T-cell (primary cell): ENCODE measurements around the gene ACCSL. TPM values are rescaled to one million over a fixed set of nuclear protein-coding genes. Genes with fewer than 3 reads are reported as not detected.

ENCODE experiments used
- ATAC-seq, 4 experiments: fragments of 200-7000 bp in 3 of 4; fragments of 150-1000 bp in 1 of 4; cut with Tn5 transposase; replicated peaks in 1 of 4; 1 replicate in 3 of 4; 2 replicates in 1 of 4; pipeline ENCODE4 v1.10.0; 2021; ENCODE audit warnings: moderate library complexity in 3 of 4, mild to moderate bottlenecking in 2 of 4, moderate number of reproducible peaks in 1 of 4
- CTCF ChIA-PET, 2 donors: fragments of 300-600 bp; sonication (Branson Sonifier 250); formaldehyde crosslinking; loops; one replicate each; lab custom pipeline; 2022; ENCODE audit warnings: antibody characterized with exemption in 2 of 2; lab: Charles Lee
- POLR2A ChIA-PET, 2 donors: fragments of 300-600 bp; sonication (Branson Sonifier 250); formaldehyde crosslinking; loops; one replicate each; lab custom pipeline; 2022; ENCODE audit warnings: antibody characterized with exemption in 2 of 2; lab: Charles Lee
- DNase-seq, 35 experiments: peaks; one replicate each; pipeline versions ENCODE4 v3.0.0 to v3.0.0-alpha.2; 2013 to 2023
- H3K27ac ChIP-seq: one replicate; pipeline ENCODE4 v1.5.1; 2013; ENCODE audit warnings: low read length
- H3K27me3 ChIP-seq, 2 experiments: replicated peaks in 1 of 2; 1 replicate in 1 of 2; 2 replicates in 1 of 2; pipeline versions ENCODE4 v1.6.1 to v1.7.0; 2013; ENCODE audit warnings: low read length in 1 of 2, mixed read lengths in 1 of 2; ENCODE audit not compliant: control insufficient read depth in 2 of 2, insufficient read depth in 2 of 2; ENCODE audit errors: extremely low read depth in 1 of 2
- H3K36me3 ChIP-seq, 2 donors: 1 replicate in 1 of 2; 2 replicates in 1 of 2; pipeline versions ENCODE4 v1.6.1 to v1.7.0; 2013; ENCODE audit warnings: low read length in 1 of 2; ENCODE audit not compliant: control insufficient read depth in 2 of 2, insufficient read depth in 1 of 2; ENCODE audit errors: extremely low read depth in 1 of 2
- H3K4me1 ChIP-seq, 2 experiments: 1 replicate in 1 of 2; 2 replicates in 1 of 2; pipeline versions ENCODE4 v1.6.1 to v1.7.0; 2013; ENCODE audit warnings: low read length in 2 of 2, mixed read lengths in 1 of 2; ENCODE audit not compliant: insufficient read depth in 2 of 2, control insufficient read depth in 1 of 2; ENCODE audit errors: extremely low read depth in 1 of 2
- H3K4me3 ChIP-seq, 2 donors: 1 replicate in 1 of 2; 2 replicates in 1 of 2; pipeline versions ENCODE4 v1.5.1 to v1.7.0; 2013; ENCODE audit warnings: mild to moderate bottlenecking in 2 of 2, low read length in 1 of 2, moderate library complexity in 1 of 2; ENCODE audit not compliant: control insufficient read depth in 1 of 2; ENCODE audit errors: extremely low read depth in 1 of 2
- H3K9me3 ChIP-seq: 2 replicates; pipeline ENCODE4 v1.7.0; 2013
- H3K27ac Mint-ChIP-seq, 2 donors: one replicate each; pipeline ENCODE4 v1.8.0; 2020 to 2021; ENCODE audit warnings: mild to moderate bottlenecking in 2 of 2, mixed read lengths in 2 of 2
- H3K27me3 Mint-ChIP-seq, 2 donors: one replicate each; pipeline ENCODE4 v1.8.0; 2021 to 2022; ENCODE audit warnings: mixed read lengths in 2 of 2
- H3K36me3 Mint-ChIP-seq: one replicate; pipeline ENCODE4 v1.8.0; 2021; ENCODE audit warnings: mixed read lengths
- H3K4me1 Mint-ChIP-seq, 3 donors: one replicate each; pipeline ENCODE4 v1.8.0; 2020 to 2022; ENCODE audit warnings: mixed read lengths in 3 of 3, mild to moderate bottlenecking in 1 of 3
- H3K4me3 Mint-ChIP-seq, 3 donors: one replicate each; pipeline ENCODE4 v1.8.0; 2020 to 2022; ENCODE audit warnings: mild to moderate bottlenecking in 3 of 3, mixed read lengths in 3 of 3, moderate library complexity in 3 of 3
- H3K9me3 Mint-ChIP-seq, 3 donors: one replicate each; pipeline ENCODE4 v1.8.0; 2020 to 2022; ENCODE audit warnings: mixed read lengths in 3 of 3
- WGBS: methylation state at CpG from one replicate; pipeline ENCODE4 v1.1.5; 2013; ENCODE audit warnings: missing lambda C conversion rate; ENCODE audit not compliant: insufficient coverage; 5-methylcytosine and 5-hydroxymethylcytosine counted together
- total RNA-seq, 35 experiments: library from RNA in 6 of 35; stranded (reverse) in 6 of 35; fragments of 120-200 nt in 1 of 35; gene quantifications; one replicate each; pipeline versions ENCODE4 v1.2.1 to v1.2.4 and lab custom pipeline; 2013 to 2026

The ACCSL gene
- total RNA-seq, 5 donors from 2014 or later (not counting 1 experiment from before 2014, with no cell fraction given), result not detected

- H3K4me1 Mint-ChIP-seq, result no peaks in the 10 kb centered on the region
- Histone ChIP-seq H3K4me1 (no peaks in the 10 kb centered on the region), H3K4me3 (no peak overlapping the region), H3K9me3 (no peaks in the 10 kb centered on the region), H3K36me3 (no peaks in the 10 kb centered on the region), H3K27ac (no peak overlapping the region), H3K27me3 (peaks cover 6 to 26% of the 10 kb centered on the region in 2 experiments)
- ChIA-PET POLR2A (no interaction called here), CTCF (no interaction called here)
- no peaks in the 10 kb centered on the region for H3K9me3 Mint-ChIP-seq
- ATAC-seq, result no peak
- peaks cover 31 to 36% of the 10 kb centered on the region in 2 donors for H3K27me3 Mint-ChIP-seq
- DNase-seq, result no peak
- no peaks in the 10 kb centered on the region for H3K36me3 Mint-ChIP-seq
- no peak overlapping the region for H3K27ac Mint-ChIP-seq
- H3K4me3 Mint-ChIP-seq, result no peak overlapping the region
- WGBS, result no CpG with 5 or more reads among the region's 3 CpGs
These were observed 14.3 kb upstream of the ACCSL start for GRCh38 chr11:44033411-44033850.

- no CpG with 5 or more reads among the region's 3 CpGs for WGBS
- no peak for ATAC-seq
- no peak overlapping the region for H3K4me3 Mint-ChIP-seq
- DNase-seq, result no peak
- no peak overlapping the region for H3K27ac ChIP-seq
- no peaks in the 10 kb centered on the region for H3K36me3 Mint-ChIP-seq
- no peaks in the 10 kb centered on the region for H3K36me3 ChIP-seq
- POLR2A ChIA-PET, result no interaction called here
- H3K4me1 ChIP-seq, result no peaks in the 10 kb centered on the region
- peaks cover 27 to 35% of the 10 kb centered on the region in 2 donors for H3K27me3 Mint-ChIP-seq
- H3K27me3 ChIP-seq, result peaks cover 6 to 24% of the 10 kb centered on the region in 2 experiments
- no peaks in the 10 kb centered on the region for H3K9me3 Mint-ChIP-seq
- CTCF ChIA-PET, result no interaction called here
- H3K9me3 ChIP-seq, result no peaks in the 10 kb centered on the region
- H3K4me1 Mint-ChIP-seq, result no peaks in the 10 kb centered on the region
- H3K27ac Mint-ChIP-seq, result no peak overlapping the region
- no peak overlapping the region for H3K4me3 ChIP-seq
These were observed 13.9 kb upstream of the ACCSL start for GRCh38 chr11:44033856-44034255.

GRCh38 chr11:44034639-44035038 is 13.1 kb upstream of the ACCSL start:
- CTCF ChIA-PET, result no interaction called here
- no peaks in the 10 kb centered on the region for H3K9me3 Mint-ChIP-seq

GRCh38 chr11:44036811-44037657 is 10.7 kb upstream of the ACCSL start:
- Mint-ChIP-seq H3K27me3 (peaks cover 11 to 12% of the 10 kb centered on the region in 2 donors), H3K4me1 (no peaks in the 10 kb centered on the region), H3K36me3 (peaks cover 4% of the 10 kb centered on the region), H3K27ac (no peak overlapping the region), H3K9me3 (peaks cover 6 to 13% (median 8%) of the 10 kb centered on the region in 3 donors), H3K4me3 (no peak overlapping the region)
- DNase-seq (peak in 7 of 35 experiments; percentile 2 to 37 (median 7)), ATAC-seq (peak in 1 of 4 experiments; percentile 37)
- Histone ChIP-seq H3K27me3 (peaks cover under 1 to 6% of the 10 kb centered on the region in 2 experiments), H3K36me3 (no peaks in the 10 kb centered on the region), H3K4me1 (no peaks in the 10 kb centered on the region), H3K9me3 (no peaks in the 10 kb centered on the region), H3K4me3 (no peak overlapping the region), H3K27ac (no peak overlapping the region)
- 67% methylated on average over 2 of the region's 12 CpGs for WGBS
- ChIA-PET POLR2A (no interaction called here), CTCF (interaction anchor here (0.6 to 1.4 kb wide), 2 partner anchors 147 to 184 kb away, joined by 3 to 6 read pairs; no protein-coding TSS in a partner anchor)

More at GRCh38 chr11:44034639-44035038, 13.1 kb upstream of the ACCSL start:
- no peak overlapping the region for H3K27ac ChIP-seq
- H3K4me1 ChIP-seq, result no peaks in the 10 kb centered on the region
- H3K36me3 Mint-ChIP-seq, result no peaks in the 10 kb centered on the region
- DNase-seq (no peak), ATAC-seq (no peak)
- no peak overlapping the region for H3K4me3 ChIP-seq
- H3K27me3 ChIP-seq, result peaks cover 5 to 18% of the 10 kb centered on the region in 2 experiments
- no peaks in the 10 kb centered on the region for H3K9me3 ChIP-seq
- no peaks in the 10 kb centered on the region for H3K36me3 ChIP-seq
- POLR2A ChIA-PET, result no interaction called here
- no peaks in the 10 kb centered on the region for H3K4me1 Mint-ChIP-seq
- H3K27ac Mint-ChIP-seq, result no peak overlapping the region
- peaks cover 24 to 28% of the 10 kb centered on the region in 2 donors for H3K27me3 Mint-ChIP-seq
- no peak overlapping the region for H3K4me3 Mint-ChIP-seq

GRCh38 chr11:44037658-44037998 is 10.2 kb upstream of the ACCSL start:
- CTCF ChIA-PET, result interaction anchor here in 1 of 2 donors (1.4 kb wide), 1 partner anchor 148 kb away, joined by 3 read pairs; no protein-coding TSS in a partner anchor

GRCh38 chr11:44043157-44043556 is 4.6 kb upstream of the ACCSL start:
- H3K4me1 ChIP-seq, result no peaks in the 10 kb centered on the region
- ChIA-PET CTCF (interaction anchor here in 1 of 2 donors (0.6 kb wide), 1 partner anchor 761 kb away, joined by 4 read pairs; no protein-coding TSS in a partner anchor), POLR2A (no interaction called here)
- Mint-ChIP-seq H3K4me3 (no peak overlapping the region), H3K4me1 (no peaks in the 10 kb centered on the region), H3K9me3 (peaks cover 6 to 13% (median 8%) of the 10 kb centered on the region in 3 donors), H3K36me3 (peaks cover 4% of the 10 kb centered on the region), H3K27ac (no peak overlapping the region), H3K27me3 (peaks cover 3 to 7% of the 10 kb centered on the region in 2 donors)
- H3K36me3 ChIP-seq, result no peaks in the 10 kb centered on the region
- WGBS, result 86% methylated on average over 1 of the region's 2 CpGs
- no peak overlapping the region for H3K4me3 ChIP-seq
- DNase-seq, result no peak
- no peak for ATAC-seq
- H3K27me3 ChIP-seq, result no peaks in the 10 kb centered on the region
- no peak overlapping the region for H3K27ac ChIP-seq
- H3K9me3 ChIP-seq, result no peaks in the 10 kb centered on the region

More at GRCh38 chr11:44037658-44037998, 10.2 kb upstream of the ACCSL start:
- H3K36me3 Mint-ChIP-seq, result peaks cover 4% of the 10 kb centered on the region
- peaks cover 6 to 13% (median 8%) of the 10 kb centered on the region in 3 donors for H3K9me3 Mint-ChIP-seq
- WGBS, result no CpG with 5 or more reads among the region's 2 CpGs
- H3K27ac Mint-ChIP-seq, result no peak overlapping the region
- H3K27me3 Mint-ChIP-seq, result peaks cover 6 to 8% of the 10 kb centered on the region in 2 donors
- Histone ChIP-seq H3K4me1 (no peaks in the 10 kb centered on the region), H3K27ac (no peak overlapping the region), H3K36me3 (no peaks in the 10 kb centered on the region), H3K27me3 (no peaks in the 10 kb centered on the region), H3K9me3 (no peaks in the 10 kb centered on the region), H3K4me3 (no peak overlapping the region)
- H3K4me1 Mint-ChIP-seq, result no peaks in the 10 kb centered on the region
- DNase-seq, result no peak
- no peak for ATAC-seq
- POLR2A ChIA-PET, result no interaction called here
- no peak overlapping the region for H3K4me3 Mint-ChIP-seq
